Nephron progenitor cell (in vitro differentiated cells): ENCODE measurements around the gene HOXD11.

Experiments
- DNase-seq: peaks from one replicate; pipeline ENCODE4 v3.0.0; 2021
- H3K27ac Mint-ChIP-seq: 2 replicates; pipeline ENCODE4 v1.8.0; 2021; ENCODE audit warnings: mild to moderate bottlenecking, moderate library complexity, mixed read lengths
- H3K27me3 Mint-ChIP-seq: 2 replicates; pipeline ENCODE4 v1.8.0; 2021; ENCODE audit warnings: mild to moderate bottlenecking, low read depth, mixed read lengths; ENCODE audit not compliant: poor library complexity
- H3K36me3 Mint-ChIP-seq: 2 replicates; pipeline ENCODE4 v1.8.0; 2021; ENCODE audit warnings: low read depth, mixed read lengths
- H3K4me1 Mint-ChIP-seq: 2 replicates; pipeline ENCODE4 v1.8.0; 2021; ENCODE audit warnings: mixed read lengths
- H3K4me3 Mint-ChIP-seq: 2 replicates; pipeline ENCODE4 v1.8.0; 2021; ENCODE audit warnings: mild to moderate bottlenecking, moderate library complexity, mixed read lengths
- H3K9me3 Mint-ChIP-seq: 2 replicates; pipeline ENCODE4 v1.8.0; 2021; ENCODE audit warnings: mild to moderate bottlenecking, moderate library complexity, mixed read lengths
- CTCF ChIP-seq: fragments of 200-600 bp; sonication (generic); IDR thresholded peaks from 2 replicates; pipeline ENCODE4 v1.5.0; 2021; ENCODE audit warnings: antibody characterized with exemption

The HOXD11 gene

GRCh38 chr2:176080540-176081375 lies 26.3 kb upstream of the HOXD11 start:
- peak overlapping the region; percentile 65 for H3K4me3 Mint-ChIP-seq
- no peak for TF ChIP-seq CTCF
- peaks cover 25% of the 10 kb centered on the region for H3K4me1 Mint-ChIP-seq
- peaks cover 10% of the 10 kb centered on the region for H3K9me3 Mint-ChIP-seq
- H3K27me3 Mint-ChIP-seq = peaks cover 99% of the 10 kb centered on the region
- H3K27ac Mint-ChIP-seq = no peak overlapping the region
- peak; percentile 53 for DNase-seq
- H3K36me3 Mint-ChIP-seq = no peaks in the 10 kb centered on the region

- Mint-ChIP-seq H3K27me3 (peaks cover 99% of the 10 kb centered on the region), H3K4me3 (peak overlapping the region; percentile 49), H3K27ac (no peak overlapping the region), H3K36me3 (no peaks in the 10 kb centered on the region), H3K9me3 (peaks cover 10% of the 10 kb centered on the region), H3K4me1 (peaks cover 25% of the 10 kb centered on the region)
- no peak for DNase-seq
- TF ChIP-seq CTCF = no peak
These were observed 25.7 kb upstream of the HOXD11 start for GRCh38 chr2:176081376-176081836.

- no peak overlapping the region for H3K4me3 Mint-ChIP-seq
- no peak for TF ChIP-seq CTCF
- H3K27ac Mint-ChIP-seq = no peak overlapping the region
- peaks cover 12% of the 10 kb centered on the region for H3K9me3 Mint-ChIP-seq
- H3K36me3 Mint-ChIP-seq = no peaks in the 10 kb centered on the region
- DNase-seq = peak; percentile 65
- peaks cover 25% of the 10 kb centered on the region for H3K4me1 Mint-ChIP-seq
- H3K27me3 Mint-ChIP-seq = peaks cover 99% of the 10 kb centered on the region
These were observed 25.1 kb upstream of the HOXD11 start for GRCh38 chr2:176081837-176082524.

- TF ChIP-seq CTCF = no peak
- Mint-ChIP-seq H3K9me3 (peaks cover 17% of the 10 kb centered on the region), H3K27ac (no peak overlapping the region), H3K36me3 (no peaks in the 10 kb centered on the region), H3K4me1 (peaks cover 25% of the 10 kb centered on the region), H3K27me3 (peaks cover 99% of the 10 kb centered on the region), H3K4me3 (no peak overlapping the region)
- DNase-seq = no peak
These were observed 24.6 kb upstream of the HOXD11 start for GRCh38 chr2:176082525-176082823.

- peak; percentile 55 for DNase-seq
- H3K4me1 Mint-ChIP-seq = peaks cover 27% of the 10 kb centered on the region
- peaks cover 99% of the 10 kb centered on the region for H3K27me3 Mint-ChIP-seq
- H3K36me3 Mint-ChIP-seq = no peaks in the 10 kb centered on the region
- H3K9me3 Mint-ChIP-seq = peaks cover 17% of the 10 kb centered on the region
- H3K27ac Mint-ChIP-seq = no peak overlapping the region
- no peak for TF ChIP-seq CTCF
- peak overlapping the region; percentile 45 for H3K4me3 Mint-ChIP-seq
These were observed 24.0 kb upstream of the HOXD11 start for GRCh38 chr2:176082824-176083751.
